Measurements from ENCODE around the gene LPO.

LPO gene

GRCh38 chr17:58245428-58246103, 7.2 kb downstream of the LPO start:
- in situ Hi-C loops (cut with MboI; ENCODE audit: low pct_unique_long_range_greater_than_20kb, low sequenced_read_pairs, unreplicated experiment), result no loop called here
- no peak for DNase-seq (ENCODE audit: low spot score)

GRCh38 chr17:58246104-58246740, 7.8 kb downstream of the LPO start:
- no peak for DNase-seq (ENCODE audit: low spot score)
- in situ Hi-C loops (cut with MboI; ENCODE audit: low pct_unique_long_range_greater_than_20kb, low sequenced_read_pairs, unreplicated experiment), result no loop called here
- no peak for TF ChIP-seq CTCF (IDR thresholded peaks at IDR 0.05; ENCODE audit: extremely low read depth, insufficient read depth, missing control alignments)

More at GRCh38 chr17:58245428-58246103, 7.2 kb downstream of the LPO start:
- no peak for TF ChIP-seq CTCF (IDR thresholded peaks at IDR 0.05; ENCODE audit: extremely low read depth, insufficient read depth, missing control alignments)

- no peak for DNase-seq (ENCODE audit: low spot score)
- no peak for TF ChIP-seq CTCF (IDR thresholded peaks at IDR 0.05; ENCODE audit: extremely low read depth, insufficient read depth, missing control alignments)
- in situ Hi-C loops (cut with MboI; ENCODE audit: low pct_unique_long_range_greater_than_20kb, low sequenced_read_pairs, unreplicated experiment), result no loop called here
Observed at GRCh38 chr17:58246781-58247180, 8.4 kb downstream of the LPO start.

- no peak for TF ChIP-seq CTCF (IDR thresholded peaks at IDR 0.05; ENCODE audit: extremely low read depth, insufficient read depth, missing control alignments)
- in situ Hi-C loops (cut with MboI; ENCODE audit: low pct_unique_long_range_greater_than_20kb, low sequenced_read_pairs, unreplicated experiment), result no loop called here
- no peak for DNase-seq (ENCODE audit: low spot score)
Observed at GRCh38 chr17:58247511-58248363, 9.4 kb downstream of the LPO start.

GRCh38 chr17:58248955-58249269, 10.5 kb downstream of the LPO start:
- no peak for TF ChIP-seq CTCF (IDR thresholded peaks at IDR 0.05; ENCODE audit: extremely low read depth, insufficient read depth, missing control alignments)
- no peak for DNase-seq (ENCODE audit: low spot score)

GRCh38 chr17:58249270-58250133, 11.1 kb downstream of the LPO start:
- peak; percentile 86 for TF ChIP-seq CTCF (IDR thresholded peaks at IDR 0.05; ENCODE audit: extremely low read depth, insufficient read depth, missing control alignments)
- in situ Hi-C loops (cut with MboI; ENCODE audit: low pct_unique_long_range_greater_than_20kb, low sequenced_read_pairs, unreplicated experiment), result no loop called here
- peak; percentile 93 for DNase-seq (ENCODE audit: low spot score)

More at GRCh38 chr17:58248955-58249269, 10.5 kb downstream of the LPO start:
- in situ Hi-C loops (cut with MboI; ENCODE audit: low pct_unique_long_range_greater_than_20kb, low sequenced_read_pairs, unreplicated experiment), result no loop called here

All from GM13977 (cell line).